Left hindlimb (tissue), 1 donor: Measurements from ENCODE around the gene CHCHD6.

Source experiments
- DNase-seq: peaks from one replicate; pipeline ENCODE4 v3.0.0-alpha.2; 2018

Gene CHCHD6

GRCh38 chr3:126703512-126704493 is at the start of gene CHCHD6:
Gene CHCHD6, plus strand, starts transcription at chr3:126704240. Its CDS starts 73 bp downstream, at chr3:126704313.
- DNase-seq: peak; percentile 96

- DNase-seq: peak; percentile 82
Measured at GRCh38 chr3:126654571-126655383, 49.3 kb upstream of the CHCHD6 start, which contains the start of gene TXNRD3. Gene TXNRD3, minus strand, starts transcription at chr3:126655124.

- DNase-seq: no peak
Measured at GRCh38 chr3:126655887-126656286, 48.2 kb upstream of the CHCHD6 start.

- no peak for DNase-seq
Measured at GRCh38 chr3:126656371-126657134, 47.5 kb upstream of the CHCHD6 start.

- DNase-seq: no peak
Measured at GRCh38 chr3:126657901-126658300, 46.1 kb upstream of the CHCHD6 start.

- no peak for DNase-seq
Measured at GRCh38 chr3:126658584-126658983, 45.5 kb upstream of the CHCHD6 start.

GRCh38 chr3:126659915-126660886 is 43.8 kb upstream of the CHCHD6 start:
- no peak for DNase-seq

- DNase-seq: no peak
Measured at GRCh38 chr3:126661532-126662364, 42.3 kb upstream of the CHCHD6 start.

GRCh38 chr3:126663257-126663656 is 40.8 kb upstream of the CHCHD6 start:
- no peak for DNase-seq

- DNase-seq: no peak
Measured at GRCh38 chr3:126663750-126664149, 40.3 kb upstream of the CHCHD6 start.

GRCh38 chr3:126664591-126665214 is 39.3 kb upstream of the CHCHD6 start:
- no peak for DNase-seq

GRCh38 chr3:126665221-126665936 is 38.7 kb upstream of the CHCHD6 start:
- DNase-seq: no peak

- DNase-seq: no peak
Measured at GRCh38 chr3:126665959-126666657, 37.9 kb upstream of the CHCHD6 start.

- DNase-seq: no peak
Measured at GRCh38 chr3:126666658-126667528, 37.1 kb upstream of the CHCHD6 start.

GRCh38 chr3:126667631-126668449 is 36.2 kb upstream of the CHCHD6 start:
- DNase-seq: no peak
